A673 (cell line): ENCODE data around the gene TET1.
"Not testable (repeated sequence)": the region's sequence is repeated elsewhere in the genome, so short reads cannot be mapped to it uniquely, and the experiment has no call there.

Experiments used
- CTCF ChIP-seq: fragments of 300-800, 200-600 bp; sonication (generic); conservative IDR thresholded peaks from 2 replicates; pipeline ENCODE4 v1.5.1; 2017; ENCODE audit warnings: low read depth, mild to moderate bottlenecking, antibody characterized with exemption, low read length, moderate library complexity, mixed read lengths
- EZH2 ChIP-seq: fragments of 200-600 bp; sonication (generic); IDR thresholded peaks from 2 replicates; pipeline ENCODE4 v1.6.1; 2017; ENCODE audit warnings: borderline replicate concordance, low read depth, mild to moderate bottlenecking, mixed read lengths, antibody characterized with exemption, low read length; ENCODE audit not compliant: poor library complexity, severe bottlenecking

DNA sequence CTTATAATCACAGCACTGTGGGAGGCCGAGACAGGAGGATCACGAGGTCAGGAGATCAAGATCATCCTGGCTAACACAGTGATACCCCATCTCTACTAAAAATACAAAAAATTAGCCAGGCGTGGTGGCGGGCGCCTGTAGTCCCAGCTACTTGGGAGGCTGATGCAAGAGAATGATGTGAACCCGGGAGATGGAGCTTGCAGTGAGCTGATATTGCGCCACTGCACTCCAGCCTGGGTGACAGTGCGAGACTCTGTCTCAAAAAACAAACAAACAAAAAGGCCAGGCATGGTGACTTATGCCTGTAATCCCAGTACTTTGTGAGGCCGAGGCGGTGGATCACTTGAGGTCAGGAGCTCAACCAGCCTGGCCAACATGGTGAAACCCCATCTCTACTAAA, 49.9 kb downstream of the TET1 start:
- not testable (repeated sequence) for TF ChIP-seq CTCF, EZH2
